ENCODE data around the gene FHIT. TPM values are rescaled to one million over a fixed set of nuclear protein-coding genes. Genes with fewer than 3 reads are reported as not detected.

The FHIT gene
- total and polyA plus RNA-seq, 2 of the 4 experiments (the other 2 are of a cell fraction) = 0.07 TPM; not detected in 1

- Histone ChIP-seq H3K9me3 (ENCODE audit: control insufficient read depth, insufficient read depth, low read length) (no peaks in the 10 kb centered on the region), H4K8ac (ENCODE audit: low read depth in 2 of 2, low read length in 2 of 2) (no peak overlapping the region), H3K27ac (ENCODE audit: insufficient read depth, low read length) (no peak overlapping the region), H3K9ac (ENCODE audit: low read depth, low read length) (no peak overlapping the region), H2AK5ac (ENCODE audit: low read depth, low read length) (no peak overlapping the region), H3K23ac (ENCODE audit: low read depth, low read length) (no peak overlapping the region), H4K5ac (ENCODE audit: low read depth, low read length) (no peak overlapping the region), H3K14ac (replicated peaks; ENCODE audit: low read depth, low read length) (no peak overlapping the region), H2AFZ (replicated peaks; ENCODE audit: low read length, poor library complexity) (no peak overlapping the region), H2BK5ac (ENCODE audit: low read depth, low read length, poor library complexity, severe bottlenecking) (no peak overlapping the region), H3K18ac (ENCODE audit: low read depth, low read length) (no peak overlapping the region), H3K4me3 (ENCODE audit: insufficient read depth, low read depth, low read length) (no peak overlapping the region), H3K4ac (ENCODE audit: low read depth, low read length) (no peak overlapping the region), H2BK15ac (ENCODE audit: low read depth, low read length) (no peak overlapping the region), H4K20me1 (ENCODE audit: insufficient read depth, low read length) (no peaks in the 10 kb centered on the region), H3K79me1 (ENCODE audit: low read depth in 1 of 2, low read length in 2 of 2) (no peaks in the 10 kb centered on the region), H3K4me1 (ENCODE audit: control insufficient read depth, insufficient read depth, low read length) (no peaks in the 10 kb centered on the region), H2BK20ac (ENCODE audit: low read depth, low read length) (no peak overlapping the region), H2AK9ac (replicated peaks; ENCODE audit: low read depth, low read length, poor library complexity) (no peak overlapping the region), H3K27me3 (ENCODE audit: control insufficient read depth, insufficient read depth, low read length) (no peaks in the 10 kb centered on the region), H3K9me1 (ENCODE audit: insufficient read depth, low read length) (no peaks in the 10 kb centered on the region), H3K4me2 (ENCODE audit: low read depth, low read length) (no peak overlapping the region), H2BK120ac (ENCODE audit: low read depth, low read length) (no peak overlapping the region), H3K36me3 (ENCODE audit: control insufficient read depth, insufficient read depth, low read length) (no peaks in the 10 kb centered on the region), H4K91ac (ENCODE audit: insufficient read depth, low read depth, low read length) (no peak overlapping the region), H3K56ac (ENCODE audit: extremely low read depth, insufficient read depth, low read length) (no peak overlapping the region)
- DNase-seq = no peak
- in situ Hi-C loops (cut with MboI; ENCODE audit: low sequenced_read_pairs) (no loop called here), dilution Hi-C loops (cut with HindIII; ENCODE audit: low sequenced_read_pairs, unreplicated experiment) (no loop called here), intact Hi-C loops (cut with micrococcal nuclease) (no loop called here)
- POLR2A ChIA-PET (ENCODE audit: unreplicated experiment) = no interaction called here
- ATAC-seq (ENCODE audit: low read depth) = no peak
- no CpG with 5 or more reads among the region's 2 CpGs for WGBS, 2 experiments (ENCODE audit: extremely low coverage in 2 of 2, insufficient read length in 1 of 2)
- no TSS peak for BruUV-seq (replicated peaks)
- TF ChIP-seq USF2 (IDR thresholded peaks at IDR 0.05; ENCODE audit: low read depth, low read length) = no peak
- no peak for TF ChIP-seq RCOR1 (IDR thresholded peaks at IDR 0.05; ENCODE audit: insufficient replicate concordance, low read length)
- no peak for TF ChIP-seq BHLHE40 (IDR thresholded peaks at IDR 0.05; ENCODE audit: low read depth, low read length)
- no peak for TF ChIP-seq MAFK (IDR thresholded peaks at IDR 0.05; ENCODE audit: low read depth, low read length)
- no peak for TF ChIP-seq MXI1 (IDR thresholded peaks at IDR 0.05; ENCODE audit: borderline replicate concordance, low read depth, low read length)
- TF ChIP-seq CHD1 (IDR thresholded peaks at IDR 0.05; ENCODE audit: low read depth, low read length) = no peak
- CTCF ChIA-PET = no interaction called here
These were observed 1031.8 kb downstream of the FHIT start for GRCh38 chr3:60219501-60219900.
